Medulla oblongata (tissue), 1 donor: ENCODE data around the gene MYRFL.
A peak's percentile ranks its signal among the peaks of the same experiment; 100 is the strongest.
"Not testable (repeated sequence)": the region's sequence is repeated elsewhere in the genome, so short reads cannot be mapped to it uniquely, and the experiment has no call there.

Source experiments
- DNase-seq: peaks from one replicate; pipeline ENCODE4 v3.0.0-alpha.2; 2015; ENCODE audit errors: extremely low spot score

MYRFL gene

GRCh38 chr12:69843608-69844007 is 18.6 kb downstream of the MYRFL start:
- no peak for DNase-seq

GRCh38 chr12:69844416-69844815 is 19.4 kb downstream of the MYRFL start:
- no peak for DNase-seq

- DNase-seq = no peak
Observed at GRCh38 chr12:69844836-69845235, 19.8 kb downstream of the MYRFL start.

GRCh38 chr12:69846976-69847375 is 21.9 kb downstream of the MYRFL start:
- DNase-seq = peak; percentile 57

GRCh38 chr12:69851976-69852375 is 26.9 kb downstream of the MYRFL start:
- no peak for DNase-seq

- not testable (repeated sequence) for DNase-seq
Observed at GRCh38 chr12:69853176-69853961, 28.3 kb downstream of the MYRFL start.

- no peak for DNase-seq
Observed at GRCh38 chr12:69866698-69867097, 41.7 kb downstream of the MYRFL start.

GRCh38 chr12:69868695-69869094 is 43.7 kb downstream of the MYRFL start:
- no peak for DNase-seq

- no peak for DNase-seq
Observed at GRCh38 chr12:69872804-69873203, 47.8 kb downstream of the MYRFL start.

- DNase-seq = no peak
Observed at GRCh38 chr12:69873429-69873828, 48.4 kb downstream of the MYRFL start.

- DNase-seq = no peak
Observed at GRCh38 chr12:69874606-69875005, 49.6 kb downstream of the MYRFL start.

GRCh38 chr12:69875416-69875935 is 50.4 kb downstream of the MYRFL start:
- no peak for DNase-seq

- DNase-seq = peak; percentile 90
Observed at GRCh38 chr12:69879007-69879960, 54.3 kb downstream of the MYRFL start.

- DNase-seq = no peak
Observed at GRCh38 chr12:69880571-69880970, 55.5 kb downstream of the MYRFL start.

- no peak for DNase-seq
Observed at GRCh38 chr12:69881771-69882170, 56.7 kb downstream of the MYRFL start.

GRCh38 chr12:69884386-69884785 is 59.4 kb downstream of the MYRFL start:
- no peak for DNase-seq

- no peak for DNase-seq
Observed at GRCh38 chr12:69885658-69886057, 60.6 kb downstream of the MYRFL start.

- DNase-seq = no peak
Observed at GRCh38 chr12:69886109-69886508, 61.1 kb downstream of the MYRFL start.

GRCh38 chr12:69886715-69887114 is 61.7 kb downstream of the MYRFL start:
- no peak for DNase-seq

GRCh38 chr12:69888901-69889300 is 63.9 kb downstream of the MYRFL start:
- no peak for DNase-seq

- no peak for DNase-seq
Observed at GRCh38 chr12:69894800-69895383, 69.9 kb downstream of the MYRFL start.
